ENCODE measurements around the gene PCNA. TPM values are rescaled to one million over a fixed set of nuclear protein-coding genes. Genes with fewer than 3 reads are reported as not detected.
A peak's percentile ranks its signal among the peaks of the same experiment; 100 is the strongest.
"Not testable (repeated sequence)": the region's sequence is repeated elsewhere in the genome, so short reads cannot be mapped to it uniquely, and the experiment has no call there.

PCNA gene
- total RNA-seq, 2 donors from 2014 or later = 23.9 to 38.1 TPM

DNA sequence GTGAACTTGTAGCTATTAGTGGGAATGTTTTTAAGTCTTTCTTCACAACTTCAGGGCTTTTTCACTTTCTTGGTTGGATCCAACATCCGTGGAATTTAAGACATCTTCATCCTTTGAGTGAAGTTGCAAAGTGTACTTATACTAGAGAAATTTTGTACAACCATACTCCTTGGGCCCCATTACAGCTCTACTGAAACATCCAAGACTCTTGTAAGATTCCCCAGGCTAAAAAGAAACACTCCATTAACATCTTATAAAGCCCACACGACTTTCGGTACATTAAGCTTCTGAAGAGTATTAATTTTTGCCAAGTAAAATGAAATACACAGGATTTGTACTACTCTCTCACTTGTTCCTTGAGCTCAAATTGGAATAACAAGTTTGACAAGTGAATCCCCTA lies 5.4 kb downstream of the PCNA start:
- ATAC-seq (no peak), DNase-seq (no peak)
- intact Hi-C loops (cut with DNase I) = no loop called here

- intact Hi-C loops (cut with DNase I) = no loop called here
- ATAC-seq (no peak), DNase-seq (no peak)
These were observed 6.2 kb downstream of the PCNA start for GRCh38 chr20:5113615-5113986.

DNA sequence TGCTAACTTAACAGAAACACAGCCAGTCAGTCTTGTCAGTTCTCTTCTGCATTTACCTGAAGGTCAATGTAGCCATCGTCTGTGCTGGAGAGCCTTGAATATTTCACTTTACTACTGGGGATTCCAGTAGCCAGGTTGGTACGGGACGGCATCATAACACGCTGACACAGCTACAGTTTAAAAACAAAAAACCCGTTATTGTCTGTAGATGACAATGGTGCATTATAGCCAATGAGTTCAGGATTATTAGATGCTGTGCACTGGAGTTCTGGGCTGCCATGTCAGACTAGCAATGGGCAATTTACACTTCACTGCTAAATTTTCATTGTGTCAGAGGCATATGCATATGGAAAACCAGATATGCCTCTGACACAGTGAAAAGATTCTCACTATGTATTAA lies 10.5 kb downstream of the PCNA start:
- ATAC-seq = no peak
- DNase-seq = no peak
- intact Hi-C loops (cut with DNase I) = no loop called here

DNA sequence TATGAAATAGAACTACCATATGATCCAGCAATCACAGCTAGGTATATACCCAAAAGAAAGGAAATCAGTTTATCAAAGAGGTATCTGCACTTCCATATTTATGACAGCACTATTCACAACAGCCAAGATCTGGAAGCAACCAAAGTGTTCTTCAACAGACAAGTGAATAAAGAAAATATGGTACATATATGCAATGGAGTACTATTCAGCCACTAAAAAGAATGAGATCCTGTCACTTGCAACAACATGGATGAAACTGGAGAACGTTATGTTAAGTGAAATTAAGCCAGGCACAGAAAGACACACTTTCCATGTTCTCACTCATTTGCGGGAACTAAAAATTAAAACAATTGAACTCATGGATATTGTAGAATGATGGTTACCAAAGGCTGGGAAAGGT lies 15.3 kb downstream of the PCNA start:
- DNase-seq (no peak), ATAC-seq (no peak)
- intact Hi-C loops (cut with DNase I) = loop anchor here (5.0 kb wide), 1 partner anchor 147 kb away; no protein-coding TSS in a partner anchor

- DNase-seq = peak; percentile 75
- ATAC-seq = peak; percentile 82 to 84
- intact Hi-C loops (cut with DNase I) = loop anchor here (5.0 kb wide), 1 partner anchor 144 kb away; no protein-coding TSS in a partner anchor
These were observed 18.9 kb downstream of the PCNA start for GRCh38 chr20:5100684-5101347.

- not testable (repeated sequence) for DNase-seq, ATAC-seq
- intact Hi-C loops (cut with DNase I) = loop anchor here (5.0 kb wide), 1 partner anchor 143 kb away; no protein-coding TSS in a partner anchor
These were observed 19.8 kb downstream of the PCNA start for GRCh38 chr20:5099909-5100308.

DNA sequence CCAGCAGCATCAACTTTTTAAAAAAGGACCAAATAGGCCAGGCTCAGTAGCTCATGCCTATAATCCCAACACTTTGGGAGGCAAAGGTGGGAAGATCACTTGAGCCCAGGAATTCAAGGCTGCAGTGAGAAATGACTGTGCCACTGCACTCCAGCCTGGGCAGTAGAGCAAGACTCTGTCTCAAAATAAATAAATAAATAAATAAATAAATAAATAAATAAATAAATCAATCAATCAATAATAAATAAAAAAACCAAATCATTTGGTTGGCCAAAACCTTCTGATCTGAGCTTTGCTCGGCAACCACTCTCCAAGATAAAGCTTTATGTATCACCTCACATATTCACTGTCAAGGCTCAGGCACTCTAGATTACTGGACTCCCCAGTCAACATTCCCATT lies 20.7 kb downstream of the PCNA start:
- intact Hi-C loops (cut with DNase I); DNase-seq; ATAC-seq: not testable (repeated sequence)

DNA sequence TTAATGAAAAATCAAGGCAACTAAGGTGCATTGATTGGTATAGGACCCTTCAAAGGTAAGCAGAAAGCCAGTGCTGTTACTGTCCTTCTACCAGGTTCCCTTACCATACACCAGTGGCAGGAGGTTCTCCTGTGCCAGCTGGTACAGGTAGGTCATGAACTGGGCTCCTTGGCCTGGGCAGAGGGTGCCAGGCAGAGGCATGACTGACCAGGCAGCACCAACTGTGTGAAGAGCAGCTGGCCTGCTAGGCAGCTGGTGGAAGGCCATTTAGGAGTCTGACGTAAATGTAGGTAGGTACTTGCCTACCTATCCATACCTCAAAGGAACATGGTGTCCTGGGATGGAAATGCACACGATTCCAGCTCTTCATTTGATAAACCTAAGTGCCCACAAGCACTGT lies 23.3 kb downstream of the PCNA start:
- intact Hi-C loops (cut with DNase I) = no loop called here
- DNase-seq = no peak
- ATAC-seq = no peak

DNA sequence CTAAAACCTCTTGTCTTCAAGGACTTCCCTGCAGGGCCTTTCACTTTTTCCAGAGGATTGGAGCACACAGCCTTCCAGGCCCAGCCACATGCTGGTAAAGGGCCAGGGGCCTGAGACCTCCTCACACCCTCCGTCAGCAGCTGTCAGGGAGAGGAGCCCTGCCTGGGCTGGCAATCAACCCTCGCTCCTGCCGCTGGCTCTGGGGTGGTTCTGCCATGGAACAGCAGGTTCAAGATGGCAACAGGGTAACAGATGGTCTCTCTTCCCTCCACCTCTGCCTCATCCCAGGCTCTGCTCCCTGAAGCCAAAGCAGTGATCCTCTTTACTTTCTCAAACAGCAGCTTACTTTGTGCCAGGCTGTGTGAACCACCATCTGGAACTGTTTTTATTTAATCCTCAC lies 23.8 kb downstream of the PCNA start:
- intact Hi-C loops (cut with DNase I) = no loop called here
- DNase-seq (no peak), ATAC-seq (no peak)

GRCh38 chr20:5095454-5095853 lies 24.3 kb downstream of the PCNA start:
- ATAC-seq (no peak), DNase-seq (no peak)
- intact Hi-C loops (cut with DNase I) = no loop called here

DNA sequence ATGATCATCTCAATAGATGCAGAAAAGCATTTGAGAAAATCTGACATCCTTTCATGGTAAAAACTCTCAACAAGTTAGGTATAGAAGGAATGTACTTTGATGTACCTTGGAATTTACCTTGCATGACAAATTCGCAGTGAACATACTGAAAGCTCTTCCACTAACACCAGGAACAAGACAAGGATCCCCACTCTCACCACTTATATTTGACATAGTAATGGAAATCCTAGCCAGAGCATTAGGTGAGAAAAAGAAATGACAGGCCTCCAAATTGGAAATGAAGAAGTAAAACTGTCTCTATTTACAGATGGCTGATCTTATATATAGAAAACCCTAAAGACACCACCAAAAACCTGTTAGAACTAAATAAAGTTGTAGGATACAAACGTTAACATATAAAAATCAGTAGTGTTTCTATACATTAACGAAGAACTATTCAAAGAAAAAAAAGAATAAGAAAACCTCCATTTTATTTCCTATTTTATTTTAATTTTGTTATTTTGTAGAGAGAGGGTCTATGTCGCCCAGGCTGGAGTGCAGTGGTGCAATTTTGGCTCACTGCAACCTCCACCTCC lies 26.9 kb downstream of the PCNA start:
- intact Hi-C loops (cut with DNase I) = no loop called here
- ATAC-seq (no peak), DNase-seq (no peak)

GRCh38 chr20:5091902-5092301 lies 27.9 kb downstream of the PCNA start:
- intact Hi-C loops (cut with DNase I) = no loop called here
- ATAC-seq (no peak), DNase-seq (no peak)

DNA sequence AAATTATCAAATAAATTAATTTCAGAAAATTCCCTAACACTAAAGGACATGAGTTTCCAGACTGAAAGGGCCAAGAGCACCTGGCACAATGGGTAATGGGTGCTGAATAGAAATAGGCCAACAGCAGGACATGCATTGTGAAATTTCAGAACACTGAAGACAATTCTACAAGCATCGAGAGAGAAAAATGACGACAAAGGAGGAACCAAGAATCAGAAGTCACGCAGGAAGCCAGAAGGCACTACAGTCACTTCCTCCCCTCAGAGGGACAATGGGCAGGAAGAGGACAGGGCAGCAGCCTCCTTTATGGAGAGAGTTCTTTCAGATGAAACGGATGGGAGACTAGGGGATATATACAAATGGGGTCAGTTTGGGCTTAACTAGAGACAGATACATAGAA lies 29.6 kb downstream of the PCNA start:
- ATAC-seq (peak; percentile 41 to 74), DNase-seq (no peak)
- intact Hi-C loops (cut with DNase I) = no loop called here

GRCh38 chr20:5088688-5089087 lies 31.1 kb downstream of the PCNA start:
- DNase-seq (no peak), ATAC-seq (no peak)

GRCh38 chr20:5085380-5085779 lies 34.4 kb downstream of the PCNA start:
- intact Hi-C loops (cut with DNase I) = no loop called here
- ATAC-seq (no peak), DNase-seq (peak; percentile 32)

More at GRCh38 chr20:5088688-5089087, 31.1 kb downstream of the PCNA start:
- intact Hi-C loops (cut with DNase I) = no loop called here

DNA sequence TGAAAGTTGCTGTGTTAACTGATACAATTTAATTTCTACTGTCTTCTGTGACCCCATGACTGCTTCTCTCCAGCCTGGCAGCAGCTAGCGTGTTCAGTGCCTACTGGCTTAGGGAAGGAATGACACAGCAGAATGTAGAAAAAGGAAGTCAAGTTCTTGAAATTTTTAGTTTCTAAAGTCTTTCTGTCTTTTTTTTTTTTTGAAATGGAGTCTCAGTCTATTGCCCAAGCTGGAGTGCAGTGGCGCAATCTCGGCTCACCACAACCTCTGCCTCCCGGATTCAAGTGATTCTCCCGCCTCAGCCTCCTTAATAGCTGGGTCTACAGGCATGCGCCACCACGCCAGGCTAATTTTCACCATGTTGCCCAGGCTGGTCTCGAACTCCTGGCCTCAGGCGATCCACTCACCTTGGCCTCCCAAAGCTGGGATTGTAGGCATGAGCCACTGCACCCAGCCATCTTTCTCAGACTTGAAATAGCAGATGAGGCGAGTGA lies 39.3 kb downstream of the PCNA start:
- DNase-seq = peak; percentile 78
- intact Hi-C loops (cut with DNase I) = no loop called here
- ATAC-seq = peak; percentile 79 to 82

DNA sequence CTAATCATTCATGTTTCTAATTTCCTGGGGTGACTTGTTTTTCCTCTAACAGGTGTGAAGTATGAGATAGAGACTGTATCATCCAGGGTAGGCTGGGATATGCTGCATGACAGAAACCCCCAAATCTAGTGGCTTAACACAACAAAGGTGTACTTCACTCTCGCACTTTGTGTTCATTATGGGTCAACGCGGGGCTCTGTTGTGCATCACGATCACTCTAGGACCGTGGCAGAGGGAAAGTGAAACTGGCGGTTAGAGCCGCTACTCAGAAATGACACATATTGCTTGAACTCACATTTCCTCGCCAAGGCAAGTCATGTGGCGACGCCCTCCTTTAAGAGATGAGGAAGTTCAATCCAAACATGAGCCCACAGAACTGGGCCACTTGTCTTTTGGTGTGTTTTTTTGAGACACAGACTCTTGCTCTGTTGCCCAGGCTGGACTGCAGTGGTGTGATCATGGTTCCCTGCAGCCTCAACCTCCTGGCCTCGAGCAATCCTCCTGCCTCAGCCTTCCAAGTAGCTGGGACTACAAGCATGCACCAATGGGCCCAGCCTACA lies 41.3 kb downstream of the PCNA start:
- ATAC-seq (peak; percentile 84 to 87), DNase-seq (peak; percentile 64)
- intact Hi-C loops (cut with DNase I) = no loop called here

DNA sequence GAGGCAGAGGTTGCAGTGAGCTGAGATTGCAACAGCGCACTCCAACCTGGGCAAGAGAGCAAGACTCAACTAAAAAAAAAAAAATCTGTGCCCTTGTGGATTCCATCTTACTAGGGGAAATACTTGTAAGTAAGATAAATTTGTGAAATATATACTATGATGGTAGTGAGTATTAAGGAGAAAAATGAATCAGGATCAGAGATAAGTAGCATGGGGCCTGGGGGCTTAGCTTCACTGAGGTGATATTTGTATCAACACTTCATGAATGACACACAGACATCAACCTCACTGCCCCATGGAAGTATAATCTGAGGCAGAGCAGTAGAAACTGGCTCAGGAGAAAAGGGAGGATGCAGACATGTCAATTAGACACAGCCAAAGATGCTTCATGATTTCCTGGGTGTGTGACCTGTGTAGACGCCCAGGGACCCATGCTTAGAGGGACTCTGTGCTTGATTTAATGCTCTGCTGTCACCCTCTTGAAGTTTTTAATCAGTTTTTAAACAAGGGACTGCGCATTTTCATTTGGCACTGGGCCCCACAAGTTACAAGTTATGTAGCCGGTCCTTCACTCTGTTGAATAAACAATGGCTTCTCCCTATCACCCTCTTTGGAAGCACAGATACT lies 41.9 kb downstream of the PCNA start:
- ATAC-seq (no peak), DNase-seq (no peak)
- intact Hi-C loops (cut with DNase I) = no loop called here

DNA sequence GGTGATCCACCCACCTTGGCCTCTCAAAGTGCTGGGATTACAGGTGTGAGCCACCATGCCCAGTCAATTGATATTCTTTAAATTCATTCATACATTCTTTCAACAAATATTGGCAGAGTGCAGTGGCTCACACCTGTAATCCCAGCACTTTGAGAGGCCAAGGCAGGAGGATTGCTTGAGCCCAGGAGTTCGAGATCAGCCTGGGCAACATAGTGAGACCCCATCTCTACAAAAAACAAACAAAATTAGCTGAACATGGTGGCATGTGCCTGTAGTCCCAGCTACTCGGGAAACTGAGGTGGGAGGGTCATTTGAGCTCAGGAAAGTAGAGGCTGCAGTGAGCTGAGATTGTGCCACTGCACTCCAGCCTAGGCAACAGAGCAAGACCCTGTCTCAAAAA lies 42.8 kb downstream of the PCNA start:
- DNase-seq; intact Hi-C loops (cut with DNase I); ATAC-seq: not testable (repeated sequence)

GRCh38 chr20:5074232-5074674 lies 45.5 kb downstream of the PCNA start:
- no peak for DNase-seq
- intact Hi-C loops (cut with DNase I) = no loop called here
- no peak for ATAC-seq
